ENCODE measurements around the gene GSTM3.

GSTM3 gene

DNA sequence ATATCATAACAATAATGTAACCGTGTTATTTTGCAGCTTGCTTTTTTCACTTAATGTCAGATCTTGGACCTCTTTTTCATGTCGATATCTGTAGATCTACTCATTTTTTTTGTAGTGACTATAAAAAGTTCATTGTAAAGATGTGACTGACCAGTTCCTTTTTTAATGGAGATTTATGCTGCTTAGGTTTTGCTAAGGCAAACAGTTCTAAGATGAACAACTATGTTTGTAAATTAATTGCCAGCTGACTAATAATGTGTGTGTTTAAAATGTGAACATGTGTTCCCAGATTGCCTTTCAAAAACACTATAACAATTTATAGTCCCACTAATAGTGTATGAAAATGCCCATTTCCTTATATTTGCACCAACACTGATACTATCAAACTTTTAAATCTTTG is 41.0 kb upstream of the GSTM3 start:
- H3K27ac ChIP-seq: no peak overlapping the region
- TF ChIP-seq, protein P1, sequence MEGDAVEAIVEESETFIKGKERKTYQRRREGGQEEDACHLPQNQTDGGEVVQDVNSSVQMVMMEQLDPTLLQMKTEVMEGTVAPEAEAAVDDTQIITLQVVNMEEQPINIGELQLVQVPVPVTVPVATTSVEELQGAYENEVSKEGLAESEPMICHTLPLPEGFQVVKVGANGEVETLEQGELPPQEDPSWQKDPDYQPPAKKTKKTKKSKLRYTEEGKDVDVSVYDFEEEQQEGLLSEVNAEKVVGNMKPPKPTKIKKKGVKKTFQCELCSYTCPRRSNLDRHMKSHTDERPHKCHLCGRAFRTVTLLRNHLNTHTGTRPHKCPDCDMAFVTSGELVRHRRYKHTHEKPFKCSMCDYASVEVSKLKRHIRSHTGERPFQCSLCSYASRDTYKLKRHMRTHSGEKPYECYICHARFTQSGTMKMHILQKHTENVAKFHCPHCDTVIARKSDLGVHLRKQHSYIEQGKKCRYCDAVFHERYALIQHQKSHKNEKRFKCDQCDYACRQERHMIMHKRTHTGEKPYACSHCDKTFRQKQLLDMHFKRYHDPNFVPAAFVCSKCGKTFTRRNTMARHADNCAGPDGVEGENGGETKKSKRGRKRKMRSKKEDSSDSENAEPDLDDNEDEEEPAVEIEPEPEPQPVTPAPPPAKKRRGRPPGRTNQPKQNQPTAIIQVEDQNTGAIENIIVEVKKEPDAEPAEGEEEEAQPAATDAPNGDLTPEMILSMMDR (IDR thresholded peaks at IDR 0.05): no peak
- TF ChIP-seq ZFX (IDR thresholded peaks at IDR 0.05; ENCODE audit: borderline replicate concordance): no peak

DNA sequence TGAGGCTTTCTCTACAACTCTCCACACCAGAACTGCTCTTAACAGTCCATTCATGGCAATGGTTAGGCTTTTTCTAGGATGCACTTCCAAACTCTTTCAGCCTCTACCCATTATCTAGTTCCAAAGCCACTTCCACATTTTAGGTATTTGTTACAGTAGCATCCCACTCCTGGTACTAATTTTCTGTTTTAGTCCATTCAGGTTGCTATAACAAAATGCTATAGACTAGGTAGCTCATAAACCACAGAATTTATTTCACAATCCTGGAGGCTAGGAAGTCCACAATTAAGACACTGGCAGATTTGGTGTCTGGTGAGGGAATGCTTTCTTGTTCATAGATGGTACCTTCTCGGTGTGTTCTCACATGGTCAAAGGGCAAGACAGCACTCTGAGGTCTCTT is 40.1 kb upstream of the GSTM3 start:
- no peak overlapping the region for H3K27ac ChIP-seq
- TF ChIP-seq, protein P1 (IDR thresholded peaks at IDR 0.05): no peak

DNA sequence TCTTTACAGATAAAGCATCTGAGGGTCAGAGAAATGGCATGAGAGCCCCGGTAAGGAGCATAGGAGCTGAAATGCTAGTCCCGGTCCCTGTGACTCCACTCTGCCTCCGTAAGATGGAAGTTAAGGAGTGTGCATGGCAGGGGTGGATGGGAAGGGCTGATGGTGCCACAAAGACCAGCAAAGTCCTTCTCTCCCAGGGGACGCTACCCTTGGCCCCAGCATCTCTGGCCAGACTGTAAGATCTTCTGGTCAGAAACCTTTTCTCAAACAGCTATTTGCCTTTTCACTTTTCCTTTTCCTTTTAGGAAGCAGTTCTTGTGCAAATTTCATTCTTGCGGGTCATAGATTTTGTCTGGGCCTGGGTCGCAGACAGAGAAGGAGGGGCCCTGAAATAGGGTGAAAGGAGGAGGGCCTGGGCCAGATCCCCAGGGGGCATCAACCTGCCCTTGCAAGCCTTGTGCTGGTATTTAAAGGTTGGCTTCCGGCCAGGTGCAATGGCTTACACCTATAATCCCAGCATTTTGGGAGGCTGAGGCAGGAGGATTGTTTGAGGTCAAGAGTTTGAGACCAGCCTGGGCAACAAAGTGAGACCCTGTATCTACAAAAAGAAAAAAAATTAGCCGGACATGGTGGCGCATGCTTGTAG is 37.3 kb upstream of the GSTM3 start:
- H3K27ac ChIP-seq: no peak overlapping the region
- no peak for TF ChIP-seq ZFX (IDR thresholded peaks at IDR 0.05; ENCODE audit: borderline replicate concordance)
- TF ChIP-seq, protein P1 (IDR thresholded peaks at IDR 0.05): no peak

DNA sequence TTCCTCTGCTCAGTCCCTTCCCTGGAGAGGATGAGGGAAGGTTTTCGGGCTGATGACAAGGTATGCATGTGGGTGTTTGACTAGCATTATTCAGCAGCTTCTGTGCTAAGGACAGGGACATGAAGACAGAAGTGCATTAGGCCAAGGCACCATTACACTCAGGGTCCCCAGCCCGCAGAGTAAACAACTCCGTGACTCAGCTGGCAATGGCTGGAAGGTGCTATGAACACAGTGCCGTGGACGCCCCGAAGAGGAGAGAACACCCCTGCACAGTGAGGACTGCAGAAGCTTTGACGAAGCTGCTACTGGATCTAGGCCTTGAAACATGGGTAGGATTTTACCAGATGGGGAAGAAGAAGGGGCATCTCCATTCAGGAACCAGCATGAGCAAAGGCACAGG is 36.6 kb upstream of the GSTM3 start:
- no peak for TF ChIP-seq ZFX (IDR thresholded peaks at IDR 0.05; ENCODE audit: borderline replicate concordance)
- TF ChIP-seq, protein P1 (IDR thresholded peaks at IDR 0.05): no peak
- H3K27ac ChIP-seq: no peak overlapping the region

DNA sequence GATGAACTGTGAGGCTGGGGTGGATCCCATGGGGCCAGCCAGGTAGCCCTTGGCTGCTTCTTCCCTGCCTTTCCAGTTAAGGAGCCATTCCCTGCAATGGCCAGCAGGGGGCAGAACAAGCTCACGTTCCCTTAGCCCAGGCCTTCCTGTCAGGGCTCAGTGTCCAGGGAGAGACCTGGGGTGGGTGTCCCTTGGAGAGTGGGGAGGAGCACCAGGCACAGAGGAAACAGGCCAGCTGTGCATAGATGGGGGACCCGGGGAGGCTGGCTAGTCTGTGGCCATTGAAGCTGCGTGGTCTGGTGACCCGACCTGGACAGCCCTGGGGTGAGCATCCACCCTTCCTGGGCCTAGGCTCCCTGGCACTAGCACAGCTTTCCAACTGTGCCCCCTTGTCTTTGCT is 36.1 kb upstream of the GSTM3 start:
- no peak overlapping the region for H3K27ac ChIP-seq

DNA sequence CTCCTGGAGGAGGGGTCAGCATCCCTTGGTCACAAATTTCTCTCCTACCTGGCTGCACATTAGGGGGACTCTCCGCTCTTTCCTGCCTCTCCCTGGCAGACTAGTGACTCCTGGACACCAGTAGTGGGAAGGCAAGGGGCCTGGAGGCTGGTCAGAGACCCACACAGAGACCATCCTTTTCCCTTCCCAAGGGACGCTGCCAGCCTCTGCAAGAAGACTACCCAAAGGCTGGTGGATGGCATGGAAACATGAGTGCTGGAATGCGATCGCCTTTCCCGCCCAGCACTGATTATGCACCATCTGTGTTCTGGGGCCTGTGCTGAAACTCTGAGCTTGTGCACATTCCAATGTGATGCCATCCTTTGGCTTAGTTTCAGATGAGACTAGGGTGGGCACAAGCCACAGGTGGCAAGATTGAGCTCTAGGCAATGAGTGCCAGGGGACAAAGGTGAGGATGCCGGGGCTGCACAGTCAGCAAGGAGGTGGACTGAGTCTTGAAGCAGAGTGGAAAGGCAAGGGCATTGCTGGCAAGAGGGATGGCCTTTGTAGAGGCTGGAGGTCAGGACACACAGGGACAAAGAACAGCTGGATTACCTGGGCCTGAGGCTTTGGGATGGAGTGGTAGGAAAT is 35.5 kb upstream of the GSTM3 start:
- TF ChIP-seq, protein P1 (IDR thresholded peaks at IDR 0.05): no peak
- no peak for TF ChIP-seq ZFX (IDR thresholded peaks at IDR 0.05; ENCODE audit: borderline replicate concordance)
- no peak overlapping the region for H3K27ac ChIP-seq

More for the DNA sequence above, 36.1 kb upstream of the GSTM3 start:
- TF ChIP-seq ZFX (IDR thresholded peaks at IDR 0.05; ENCODE audit: borderline replicate concordance): no peak
- TF ChIP-seq, protein P1 (IDR thresholded peaks at IDR 0.05): peak; percentile 85

DNA sequence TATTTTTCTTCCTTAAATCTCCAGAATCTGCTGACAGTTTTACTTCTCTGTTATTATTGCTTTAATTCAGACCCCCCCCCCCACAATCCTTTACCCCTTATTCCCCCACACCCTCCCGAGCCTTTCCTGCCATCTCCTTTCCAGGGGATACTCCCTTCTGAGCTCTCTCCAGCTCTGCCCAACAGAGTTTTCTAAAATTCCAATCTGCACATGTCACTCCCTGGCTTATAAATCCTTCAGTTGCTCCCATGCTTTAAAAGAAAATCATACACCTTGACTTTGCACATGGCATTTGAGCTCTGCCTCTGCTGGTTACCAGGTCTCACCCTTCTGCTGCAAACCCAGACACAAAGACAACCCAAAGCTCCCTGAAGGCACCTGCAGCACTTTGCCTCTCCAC is 34.6 kb upstream of the GSTM3 start:
- no peak for TF ChIP-seq ZFX (IDR thresholded peaks at IDR 0.05; ENCODE audit: borderline replicate concordance)
- TF ChIP-seq, protein P1 (IDR thresholded peaks at IDR 0.05): no peak
- no peak overlapping the region for H3K27ac ChIP-seq

Measured in 22Rv1 (cell line).